CD14-positive monocyte (primary cell): ENCODE results near the gene SYTL5. TPM values are rescaled to one million over a fixed set of nuclear protein-coding genes. Genes with fewer than 3 reads are reported as not detected.

Experiments used
- DNase-seq, 3 donors: peaks; one replicate each; pipeline ENCODE4 v3.0.0-alpha.2; 2011 to 2022
- H2AFZ ChIP-seq: 2 replicates; pipeline ENCODE4 v1.6.0; 2012; ENCODE audit warnings: mild to moderate bottlenecking, low read depth, low read length, inconsistent platforms; ENCODE audit not compliant: insufficient read depth, poor library complexity, severe bottlenecking
- H3K27ac ChIP-seq, 2 donors: 1 replicate in 1 of 2; 2 replicates in 1 of 2; pipeline ENCODE4 v1.5.1; 2012 to 2013; ENCODE audit warnings: low read length in 2 of 2, control low read depth in 1 of 2, inconsistent platforms in 1 of 2, low read depth in 1 of 2, mild to moderate bottlenecking in 1 of 2
- H3K27me3 ChIP-seq, 2 donors: one replicate each; pipeline versions ENCODE4 v1.6.0 to v1.6.1; 2011 to 2013; ENCODE audit warnings: low read length in 2 of 2; ENCODE audit not compliant: control insufficient read depth in 2 of 2, insufficient read depth in 2 of 2
- H3K36me3 ChIP-seq, 2 donors: replicated peaks in 1 of 2; 1 replicate in 1 of 2; 2 replicates in 1 of 2; pipeline versions ENCODE4 v1.5.1 to v1.6.1; 2012 to 2013; ENCODE audit warnings: low read length in 2 of 2, control low read depth in 1 of 2, inconsistent platforms in 1 of 2, mild to moderate bottlenecking in 1 of 2; ENCODE audit not compliant: insufficient read depth in 2 of 2, control insufficient read depth in 1 of 2
- H3K4me1 ChIP-seq, 2 donors: 1 replicate in 1 of 2; 2 replicates in 1 of 2; pipeline versions ENCODE4 v1.5.1 to v1.6.1; 2012 to 2013; ENCODE audit warnings: low read length in 2 of 2, control low read depth in 1 of 2, inconsistent platforms in 1 of 2, mild to moderate bottlenecking in 1 of 2, moderate library complexity in 1 of 2; ENCODE audit not compliant: insufficient read depth in 2 of 2, control insufficient read depth in 1 of 2
- H3K4me2 ChIP-seq: replicated peaks from 2 replicates; pipeline ENCODE3; 2012; ENCODE audit warnings: low read length, moderate library complexity, mild to moderate bottlenecking; ENCODE audit not compliant: poor library complexity, severe bottlenecking; ENCODE audit errors: extremely low read depth
- H3K4me3 ChIP-seq, 3 experiments: fragments of 200-600 bp in 1 of 3; sonication (generic) in 1 of 3; replicated peaks in 1 of 3; 1 replicate in 2 of 3; 2 replicates in 1 of 3; pipeline ENCODE4 v1.5.1; 2011 to 2013; ENCODE audit warnings: low read length in 3 of 3, mild to moderate bottlenecking in 3 of 3, control low read depth in 2 of 3, low read depth in 2 of 3, inconsistent platforms in 1 of 3, moderate library complexity in 1 of 3
- H3K79me2 ChIP-seq: 2 replicates; pipeline ENCODE4 v1.6.0; 2012; ENCODE audit warnings: mild to moderate bottlenecking, control low read depth, inconsistent platforms, low read length, moderate library complexity; ENCODE audit not compliant: insufficient read depth
- H3K9ac ChIP-seq: 2 replicates; pipeline ENCODE4 v1.6.0; 2017; ENCODE audit warnings: low read length, mild to moderate bottlenecking; ENCODE audit not compliant: insufficient read depth, poor library complexity, severe bottlenecking
- H3K9me3 ChIP-seq, 2 donors: replicated peaks in 1 of 2; 1 replicate in 1 of 2; 2 replicates in 1 of 2; pipeline versions ENCODE4 v1.5.1 to v1.6.1; 2012 to 2013; ENCODE audit warnings: low read length in 2 of 2, control low read depth in 1 of 2; ENCODE audit not compliant: control insufficient read depth in 1 of 2, insufficient read depth in 1 of 2
- H4K20me1 ChIP-seq: 2 replicates; pipeline ENCODE4 v1.6.0; 2012; ENCODE audit warnings: mild to moderate bottlenecking, low read length, control low read depth, moderate library complexity; ENCODE audit not compliant: insufficient read depth
- H3K27ac Mint-ChIP-seq, 7 donors: one replicate each; pipeline ENCODE4 v1.8.0; 2020; ENCODE audit warnings: mild to moderate bottlenecking in 7 of 7, mixed read lengths in 7 of 7, moderate library complexity in 6 of 7, inconsistent platforms in 2 of 7
- H3K27me3 Mint-ChIP-seq, 3 donors: one replicate each; pipeline ENCODE4 v1.8.0; 2021 to 2022; ENCODE audit warnings: low read depth in 3 of 3, mild to moderate bottlenecking in 3 of 3, mixed read lengths in 3 of 3, moderate library complexity in 3 of 3, inconsistent platforms in 1 of 3
- H3K36me3 Mint-ChIP-seq, 2 donors: one replicate each; pipeline ENCODE4 v1.8.0; 2020; ENCODE audit warnings: mixed read lengths in 2 of 2, inconsistent platforms in 1 of 2, mild to moderate bottlenecking in 1 of 2
- H3K4me1 Mint-ChIP-seq: one replicate; pipeline ENCODE4 v1.8.0; 2020; ENCODE audit warnings: mild to moderate bottlenecking, mixed read lengths
- H3K4me3 Mint-ChIP-seq, 2 donors: one replicate each; pipeline ENCODE4 v1.8.0; 2020; ENCODE audit warnings: mild to moderate bottlenecking in 2 of 2, mixed read lengths in 2 of 2, moderate library complexity in 1 of 2
- H3K9me3 Mint-ChIP-seq, 7 donors: one replicate each; pipeline ENCODE4 v1.8.0; 2020 to 2022; ENCODE audit warnings: mixed read lengths in 7 of 7, mild to moderate bottlenecking in 6 of 7, moderate library complexity in 6 of 7, inconsistent platforms in 2 of 7
- CTCF ChIP-seq: fragments of 200-600 bp; IDR thresholded peaks from one replicate; pipeline ENCODE4 v1.8.0; 2022; ENCODE audit warnings: antibody characterized with exemption, mild to moderate bottlenecking
- WGBS: methylation state at CpG from one replicate; pipeline ENCODE4 v1.1.5; 2013; ENCODE audit warnings: missing lambda C conversion rate; ENCODE audit not compliant: insufficient coverage; 5-methylcytosine and 5-hydroxymethylcytosine counted together
- intact Hi-C, 2 donors: fragments of 100-400 bp; cut with micrococcal nuclease; formaldehyde crosslinking; loops; one replicate each; pipeline versions ENCODE4 v1.15.0 to v1.15.1; 2023
- polyA plus RNA-seq, 3 donors: library from polyadenylated mRNA; depleted of rRNA in 1 of 3; unstranded in 2 of 3; stranded (reverse) in 1 of 3; fragments of 300-500 nt in 2 of 3; fragments of >200 nt in 1 of 3; fragmentation: Illumina TruSeq in 2 of 3; gene quantifications; 1 replicate in 2 of 3; 2 replicates in 1 of 3; pipeline ENCODE4 v1.2.3, GENCODE V29; 2012 to 2021

Gene SYTL5
- polyA plus RNA-seq, 3 donors: not detected

- no peak overlapping the region for H3K27ac ChIP-seq
- Mint-ChIP-seq H3K36me3 (no peaks in the 10 kb centered on the region), H3K27me3 (peaks cover 0 to 4% (median 1%) of the 10 kb centered on the region in 3 donors), H3K9me3 (peaks cover 0 to 4% (median 0%) of the 10 kb centered on the region in 7 donors), H3K27ac (peak overlapping the region in 1 of 7 donors; percentile 72), H3K4me1 (no peaks in the 10 kb centered on the region), H3K4me3 (no peak overlapping the region)
- WGBS: 80% methylated on average over 1 of the region's 7 CpGs
- no peak for DNase-seq
- no peaks in the 10 kb centered on the region for H4K20me1 ChIP-seq
- H3K4me2 ChIP-seq: no peak overlapping the region
- no peaks in the 10 kb centered on the region for H3K79me2 ChIP-seq
- H3K27me3 ChIP-seq: no peaks in the 10 kb centered on the region
- no peaks in the 10 kb centered on the region for H3K4me1 ChIP-seq
- no peaks in the 10 kb centered on the region for H3K9me3 ChIP-seq
- H2AFZ ChIP-seq: no peak overlapping the region
- H3K36me3 ChIP-seq: no peaks in the 10 kb centered on the region
- H3K9ac ChIP-seq: no peak overlapping the region
- intact Hi-C loops: no loop called here
- no peak overlapping the region for H3K4me3 ChIP-seq
- TF ChIP-seq CTCF: no peak
These were observed 7.6 kb upstream of the SYTL5 start for GRCh38 chrX:37998586-37999262.

- Mint-ChIP-seq H3K4me3 (no peak overlapping the region), H3K27ac (no peak overlapping the region), H3K4me1 (no peaks in the 10 kb centered on the region), H3K9me3 (peaks cover 0 to 4% (median 2%) of the 10 kb centered on the region in 7 donors), H3K27me3 (peaks cover 1 to 4% (median 1%) of the 10 kb centered on the region in 3 donors), H3K36me3 (no peaks in the 10 kb centered on the region)
- 98% methylated on average over 9 of the region's 17 CpGs for WGBS
- Histone ChIP-seq H3K27ac (no peak overlapping the region), H3K9ac (no peak overlapping the region), H3K4me2 (no peak overlapping the region), H2AFZ (no peak overlapping the region), H3K9me3 (no peaks in the 10 kb centered on the region), H4K20me1 (no peaks in the 10 kb centered on the region), H3K27me3 (no peaks in the 10 kb centered on the region), H3K79me2 (no peaks in the 10 kb centered on the region), H3K36me3 (no peaks in the 10 kb centered on the region), H3K4me1 (no peaks in the 10 kb centered on the region), H3K4me3 (no peak overlapping the region)
- intact Hi-C loops: no loop called here
- no peak for DNase-seq
- no peak for TF ChIP-seq CTCF
These were observed 5.6 kb upstream of the SYTL5 start for GRCh38 chrX:38000706-38001105.
